HEK293 (cell line): ENCODE measurements around the gene PI4KA.

Source experiments
- CTCF ChIP-seq: fragments of 450-650 bp; formaldehyde crosslinking; IDR thresholded peaks from 2 replicates; pipeline ENCODE4 v1.5.1; 2016; ENCODE audit warnings: missing biosample characterization, missing genetic modification characterization
- SALL2 ChIP-seq: fragments of 450-650 bp; formaldehyde crosslinking; IDR thresholded peaks from 2 replicates; pipeline ENCODE4 v1.5.0; 2017; ENCODE audit warnings: missing biosample characterization, mild to moderate bottlenecking, missing genetic modification characterization, borderline replicate concordance
- TCF7L2 ChIP-seq: IDR thresholded peaks from 2 replicates; pipeline ENCODE4 v1.6.1; 2011; ENCODE audit warnings: low read depth, mild to moderate bottlenecking, inconsistent platforms, low read length, moderate library complexity, borderline replicate concordance
- ZNF132 ChIP-seq: fragments of 450-650 bp; formaldehyde crosslinking; IDR thresholded peaks from 2 replicates; pipeline ENCODE4 v1.5.1; 2017; ENCODE audit warnings: missing biosample characterization, missing genetic modification characterization, borderline replicate concordance
- ZNF221 ChIP-seq: fragments of 450-650 bp; formaldehyde crosslinking; IDR thresholded peaks from 2 replicates; pipeline ENCODE4 v1.5.1; 2017; ENCODE audit warnings: missing biosample characterization, missing genetic modification characterization, borderline replicate concordance
- ZNF26 ChIP-seq: fragments of 450-650 bp; formaldehyde crosslinking; IDR thresholded peaks from 2 replicates; pipeline ENCODE4 v1.5.1; 2016; ENCODE audit warnings: missing biosample characterization, missing genetic modification characterization
- ZNF335 ChIP-seq: fragments of 450-650 bp; formaldehyde crosslinking; conservative IDR thresholded peaks from 2 replicates; pipeline ENCODE4 v1.5.1; 2016; ENCODE audit warnings: missing biosample characterization, missing genetic modification characterization
- ZNF398 ChIP-seq: fragments of 450-650 bp; formaldehyde crosslinking; IDR thresholded peaks from 2 replicates; pipeline ENCODE4 v1.5.1; 2017; ENCODE audit warnings: missing biosample characterization, missing genetic modification characterization
- ZNF600 ChIP-seq: fragments of 450-650 bp; formaldehyde crosslinking; IDR thresholded peaks from 2 replicates; pipeline ENCODE4 v1.5.1; 2016; ENCODE audit warnings: missing biosample characterization, missing genetic modification characterization
- ZNF704 ChIP-seq: fragments of 450-650 bp; formaldehyde crosslinking; IDR thresholded peaks from 2 replicates; pipeline ENCODE4 v1.5.1; 2016; ENCODE audit warnings: missing biosample characterization, missing genetic modification characterization

GRCh38 chr22:20884454-20884853, 25.8 kb upstream of the PI4KA start:
- TF ChIP-seq SALL2 (tag by site-specific recombination), result no peak
- no peak for TF ChIP-seq TCF7L2
- no peak for TF ChIP-seq CTCF
- no peak for TF ChIP-seq ZNF335 (tag by site-specific recombination)
- TF ChIP-seq ZNF398 (tag by site-specific recombination), result no peak
- no peak for TF ChIP-seq ZNF600 (tag by site-specific recombination)
- no peak for TF ChIP-seq ZNF26 (tag by site-specific recombination)
- no peak for TF ChIP-seq ZNF221
- no peak for TF ChIP-seq ZNF704 (tag by site-specific recombination)
- TF ChIP-seq ZNF132 (tag by site-specific recombination), result no peak
